ENCODE measurements around the gene PNPO.

- no peak for TF ChIP-seq RFX5 (IDR thresholded peaks at IDR 0.05; ENCODE audit: borderline replicate concordance, low read depth, low read length)
- TF ChIP-seq CBX8 (IDR thresholded peaks at IDR 0.05; ENCODE audit: borderline replicate concordance, low read depth, low read length): no peak
- no peak for TF ChIP-seq POLR2A (IDR thresholded peaks at IDR 0.05; ENCODE audit: control extremely low read depth in 1 of 2, low read depth in 2 of 2, low read length in 2 of 2)
- TF ChIP-seq CTCF (IDR thresholded peaks at IDR 0.05; ENCODE audit: control extremely low read depth in 1 of 3, insufficient read depth in 1 of 3, low read depth in 1 of 3, low read length in 3 of 3): no peak
- no peak for TF ChIP-seq KDM1A (IDR thresholded peaks at IDR 0.05; ENCODE audit: borderline replicate concordance, low read length)
- TF ChIP-seq EP300 (IDR thresholded peaks at IDR 0.05; ENCODE audit: borderline replicate concordance in 1 of 2, low read depth in 2 of 2, low read length in 2 of 2): no peak
- no peak for TF ChIP-seq POLR2AphosphoS5 (IDR thresholded peaks at IDR 0.05; ENCODE audit: low read depth, low read length)
- TF ChIP-seq YY1 (IDR thresholded peaks at IDR 0.05; ENCODE audit: low read depth, low read length): no peak
- no peak for TF ChIP-seq POU5F1 (IDR thresholded peaks at IDR 0.05; ENCODE audit: low read depth, low read length)
- TF ChIP-seq EZH2 (IDR thresholded peaks at IDR 0.05; ENCODE audit: low read depth, low read length, severe bottlenecking): no peak
- no peak for TF ChIP-seq RXRA (IDR thresholded peaks at IDR 0.05; ENCODE audit: insufficient read depth, low read depth, low read length)
- no peak for TF ChIP-seq ZNF274 (IDR thresholded peaks at IDR 0.05; ENCODE audit: borderline replicate concordance, extremely low read depth, low read length)
- TF ChIP-seq CEBPB (IDR thresholded peaks at IDR 0.05; ENCODE audit: low read depth, low read length): no peak
- TF ChIP-seq TCF12 (IDR thresholded peaks at IDR 0.05; ENCODE audit: low read depth, low read length): no peak
Observed at GRCh38 chr17:47993031-47993564, 51.7 kb downstream of the PNPO start.

All from H1 (cell line).